ENCODE data around the gene MPPE1. TPM values are rescaled to one million over a fixed set of nuclear protein-coding genes. Genes with fewer than 3 reads are reported as not detected.

MPPE1 gene
- total RNA-seq, 1 donor: 38.0 TPM

GRCh38 chr18:11937874-11938478 is 29.9 kb upstream of the MPPE1 start:
- no peak overlapping the region for H3K27ac ChIP-seq (ENCODE audit: low read depth, low read length)
- no peak overlapping the region for H3K4me3 ChIP-seq (ENCODE audit: insufficient read depth, low read length)
- DNase-seq (ENCODE audit: insufficient read length, low spot score, missing footprints): peak; percentile 91
- no peaks in the 10 kb centered on the region for H3K36me3 ChIP-seq (ENCODE audit: insufficient read depth, low read length)
- H3K4me2 ChIP-seq (ENCODE audit: insufficient read depth, low read length): no peak overlapping the region
- H3K4me1 ChIP-seq (ENCODE audit: insufficient read depth, low read length): no peaks in the 10 kb centered on the region
- no peaks in the 10 kb centered on the region for H3K27me3 ChIP-seq (ENCODE audit: insufficient read depth, low read length)
- TF ChIP-seq, protein P1, sequence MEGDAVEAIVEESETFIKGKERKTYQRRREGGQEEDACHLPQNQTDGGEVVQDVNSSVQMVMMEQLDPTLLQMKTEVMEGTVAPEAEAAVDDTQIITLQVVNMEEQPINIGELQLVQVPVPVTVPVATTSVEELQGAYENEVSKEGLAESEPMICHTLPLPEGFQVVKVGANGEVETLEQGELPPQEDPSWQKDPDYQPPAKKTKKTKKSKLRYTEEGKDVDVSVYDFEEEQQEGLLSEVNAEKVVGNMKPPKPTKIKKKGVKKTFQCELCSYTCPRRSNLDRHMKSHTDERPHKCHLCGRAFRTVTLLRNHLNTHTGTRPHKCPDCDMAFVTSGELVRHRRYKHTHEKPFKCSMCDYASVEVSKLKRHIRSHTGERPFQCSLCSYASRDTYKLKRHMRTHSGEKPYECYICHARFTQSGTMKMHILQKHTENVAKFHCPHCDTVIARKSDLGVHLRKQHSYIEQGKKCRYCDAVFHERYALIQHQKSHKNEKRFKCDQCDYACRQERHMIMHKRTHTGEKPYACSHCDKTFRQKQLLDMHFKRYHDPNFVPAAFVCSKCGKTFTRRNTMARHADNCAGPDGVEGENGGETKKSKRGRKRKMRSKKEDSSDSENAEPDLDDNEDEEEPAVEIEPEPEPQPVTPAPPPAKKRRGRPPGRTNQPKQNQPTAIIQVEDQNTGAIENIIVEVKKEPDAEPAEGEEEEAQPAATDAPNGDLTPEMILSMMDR (IDR thresholded peaks at IDR 0.05; ENCODE audit: extremely low read depth, low read depth, low read length): peak; percentile 79
- no peaks in the 10 kb centered on the region for H4K20me1 ChIP-seq (ENCODE audit: insufficient read depth, low read length)
- H3K9me3 ChIP-seq (ENCODE audit: low read depth, low read length): no peaks in the 10 kb centered on the region
- no peak overlapping the region for H2AFZ ChIP-seq (ENCODE audit: low read length)
- no peaks in the 10 kb centered on the region for H3K79me2 ChIP-seq (ENCODE audit: insufficient read depth, low read length)

- Histone ChIP-seq H3K27ac (ENCODE audit: low read depth, low read length) (no peak overlapping the region), H3K4me3 (ENCODE audit: insufficient read depth, low read length) (no peak overlapping the region), H4K20me1 (ENCODE audit: insufficient read depth, low read length) (no peaks in the 10 kb centered on the region), H3K9me3 (ENCODE audit: low read depth, low read length) (no peaks in the 10 kb centered on the region), H3K36me3 (ENCODE audit: insufficient read depth, low read length) (no peaks in the 10 kb centered on the region), H3K79me2 (ENCODE audit: insufficient read depth, low read length) (no peaks in the 10 kb centered on the region), H3K4me2 (ENCODE audit: insufficient read depth, low read length) (no peak overlapping the region), H3K27me3 (ENCODE audit: insufficient read depth, low read length) (no peaks in the 10 kb centered on the region), H3K4me1 (ENCODE audit: insufficient read depth, low read length) (no peaks in the 10 kb centered on the region), H2AFZ (ENCODE audit: low read length) (no peak overlapping the region)
- TF ChIP-seq, protein P1 (IDR thresholded peaks at IDR 0.05; ENCODE audit: extremely low read depth, low read depth, low read length): no peak
- no peak for DNase-seq (ENCODE audit: insufficient read length, low spot score, missing footprints)
Observed at GRCh38 chr18:11932393-11932792, 24.3 kb upstream of the MPPE1 start.

DNA sequence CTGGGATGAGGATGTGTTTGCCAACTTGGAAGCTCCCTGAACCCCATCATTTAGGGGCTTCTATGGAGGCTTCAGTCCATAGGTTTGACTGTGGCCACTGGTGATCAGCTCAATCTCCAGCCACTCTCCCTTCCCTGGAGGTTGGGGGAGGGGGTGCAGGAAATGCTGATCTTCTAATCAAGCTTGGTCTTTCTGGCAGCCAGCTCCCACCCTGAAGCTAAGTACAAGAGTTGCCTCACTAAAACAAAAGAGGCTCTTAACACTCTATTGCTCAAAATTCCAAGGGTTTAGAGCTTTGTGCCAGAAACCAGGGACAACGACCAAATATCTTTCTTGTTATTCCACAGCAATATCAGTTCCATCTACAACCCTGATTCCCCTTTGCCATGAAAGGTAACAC is 19.4 kb upstream of the MPPE1 start:
- no peaks in the 10 kb centered on the region for H3K9me3 ChIP-seq (ENCODE audit: low read depth, low read length)

GRCh38 chr18:11925800-11926481 is 17.8 kb upstream of the MPPE1 start:
- no peak for DNase-seq (ENCODE audit: insufficient read length, low spot score, missing footprints)
- H3K27ac ChIP-seq (ENCODE audit: low read depth, low read length): no peak overlapping the region
- no peaks in the 10 kb centered on the region for H3K4me1 ChIP-seq (ENCODE audit: insufficient read depth, low read length)
- no peak overlapping the region for H3K4me3 ChIP-seq (ENCODE audit: insufficient read depth, low read length)
- no peaks in the 10 kb centered on the region for H3K36me3 ChIP-seq (ENCODE audit: insufficient read depth, low read length)
- H4K20me1 ChIP-seq (ENCODE audit: insufficient read depth, low read length): no peaks in the 10 kb centered on the region
- no peak overlapping the region for H2AFZ ChIP-seq (ENCODE audit: low read length)
- H3K27me3 ChIP-seq (ENCODE audit: insufficient read depth, low read length): no peaks in the 10 kb centered on the region
- no peaks in the 10 kb centered on the region for H3K9me3 ChIP-seq (ENCODE audit: low read depth, low read length)
- TF ChIP-seq, protein P1 (IDR thresholded peaks at IDR 0.05; ENCODE audit: extremely low read depth, low read depth, low read length): no peak
- H3K79me2 ChIP-seq (ENCODE audit: insufficient read depth, low read length): no peaks in the 10 kb centered on the region
- no peak overlapping the region for H3K4me2 ChIP-seq (ENCODE audit: insufficient read depth, low read length)

More for the DNA sequence above, 19.4 kb upstream of the MPPE1 start:
- Histone ChIP-seq H3K27ac (ENCODE audit: low read depth, low read length) (no peak overlapping the region), H2AFZ (ENCODE audit: low read length) (no peak overlapping the region), H3K4me3 (ENCODE audit: insufficient read depth, low read length) (no peak overlapping the region), H4K20me1 (ENCODE audit: insufficient read depth, low read length) (no peaks in the 10 kb centered on the region), H3K79me2 (ENCODE audit: insufficient read depth, low read length) (no peaks in the 10 kb centered on the region), H3K4me2 (ENCODE audit: insufficient read depth, low read length) (no peak overlapping the region), H3K27me3 (ENCODE audit: insufficient read depth, low read length) (no peaks in the 10 kb centered on the region), H3K4me1 (ENCODE audit: insufficient read depth, low read length) (no peaks in the 10 kb centered on the region), H3K36me3 (ENCODE audit: insufficient read depth, low read length) (no peaks in the 10 kb centered on the region)
- TF ChIP-seq, protein P1 (IDR thresholded peaks at IDR 0.05; ENCODE audit: extremely low read depth, low read depth, low read length): no peak
- DNase-seq (ENCODE audit: insufficient read length, low spot score, missing footprints): no peak

Data from osteoblast (primary cell).